SKM-1 treated with dmso at 0.1 percent for 144 hours (cell line): ENCODE measurements around the gene GRIA1.

ENCODE experiments used
- DNase-seq: peaks from one replicate; lab custom pipeline; 2025; ENCODE audit not compliant: unreplicated experiment; lab: John Stamatoyannopoulos, UW

The GRIA1 gene

GRCh38 chr5:153490118-153491037, at the start of gene GRIA1:
GRIA1 (plus strand) TSS chr5:153490670.
- DNase-seq: no peak

GRCh38 chr5:153445875-153446579, 44.4 kb upstream of the GRIA1 start:
- DNase-seq: no peak

GRCh38 chr5:153447534-153447933, 42.9 kb upstream of the GRIA1 start:
- DNase-seq: no peak

GRCh38 chr5:153456354-153456753, 34.1 kb upstream of the GRIA1 start:
- no peak for DNase-seq

GRCh38 chr5:153456993-153457392, 33.5 kb upstream of the GRIA1 start:
- DNase-seq: no peak

- no peak for DNase-seq
Measured at GRCh38 chr5:153458268-153458667, 32.2 kb upstream of the GRIA1 start.

- no peak for DNase-seq
Measured at GRCh38 chr5:153459051-153459743, 31.3 kb upstream of the GRIA1 start.

GRCh38 chr5:153460421-153460820, 30.0 kb upstream of the GRIA1 start:
- no peak for DNase-seq

GRCh38 chr5:153461341-153461740, 29.1 kb upstream of the GRIA1 start:
- DNase-seq: no peak

- no peak for DNase-seq
Measured at GRCh38 chr5:153463806-153464205, 26.7 kb upstream of the GRIA1 start.

- DNase-seq: no peak
Measured at GRCh38 chr5:153467546-153467945, 22.9 kb upstream of the GRIA1 start.

GRCh38 chr5:153469423-153469822, 21.0 kb upstream of the GRIA1 start:
- DNase-seq: no peak

- DNase-seq: no peak
Measured at GRCh38 chr5:153470736-153471135, 19.7 kb upstream of the GRIA1 start.

- no peak for DNase-seq
Measured at GRCh38 chr5:153476767-153477166, 13.7 kb upstream of the GRIA1 start.

- no peak for DNase-seq
Measured at GRCh38 chr5:153480401-153480800, 10.1 kb upstream of the GRIA1 start.

GRCh38 chr5:153483482-153483881, 7.0 kb upstream of the GRIA1 start:
- no peak for DNase-seq

- DNase-seq: no peak
Measured at GRCh38 chr5:153485641-153486040, 4.8 kb upstream of the GRIA1 start.

- no peak for DNase-seq
Measured at GRCh38 chr5:153486771-153487170, 3.7 kb upstream of the GRIA1 start.

- no peak for DNase-seq
Measured at GRCh38 chr5:153489611-153490010, 859 bp upstream of the GRIA1 start.

- DNase-seq: no peak
Measured at GRCh38 chr5:153491038-153491744, 721 bp downstream of the GRIA1 start.

GRCh38 chr5:153491856-153492255, 1.4 kb downstream of the GRIA1 start:
- no peak for DNase-seq
